Stimulated activated CD4-positive, alpha-beta T cell treated with anti-CD3 and anti-CD28 coated beads, Interleukin-15, amount 100 ng/mL, for 1 hour (primary cell): Measurements from ENCODE around the gene TSC22D3.
"Not testable (repeated sequence)": the region's sequence is repeated elsewhere in the genome, so short reads cannot be mapped to it uniquely, and the experiment has no call there.

ENCODE experiments used
- DNase-seq, 2 donors: peaks; one replicate each; pipeline ENCODE4 v3.0.0-alpha.2; 2020; ENCODE audit warnings: low read depth in 1 of 2, low spot score in 1 of 2

The TSC22D3 gene

GRCh38 chrX:107712231-107713202 is 63.1 kb downstream of the TSC22D3 start:
- no peak for DNase-seq

DNA sequence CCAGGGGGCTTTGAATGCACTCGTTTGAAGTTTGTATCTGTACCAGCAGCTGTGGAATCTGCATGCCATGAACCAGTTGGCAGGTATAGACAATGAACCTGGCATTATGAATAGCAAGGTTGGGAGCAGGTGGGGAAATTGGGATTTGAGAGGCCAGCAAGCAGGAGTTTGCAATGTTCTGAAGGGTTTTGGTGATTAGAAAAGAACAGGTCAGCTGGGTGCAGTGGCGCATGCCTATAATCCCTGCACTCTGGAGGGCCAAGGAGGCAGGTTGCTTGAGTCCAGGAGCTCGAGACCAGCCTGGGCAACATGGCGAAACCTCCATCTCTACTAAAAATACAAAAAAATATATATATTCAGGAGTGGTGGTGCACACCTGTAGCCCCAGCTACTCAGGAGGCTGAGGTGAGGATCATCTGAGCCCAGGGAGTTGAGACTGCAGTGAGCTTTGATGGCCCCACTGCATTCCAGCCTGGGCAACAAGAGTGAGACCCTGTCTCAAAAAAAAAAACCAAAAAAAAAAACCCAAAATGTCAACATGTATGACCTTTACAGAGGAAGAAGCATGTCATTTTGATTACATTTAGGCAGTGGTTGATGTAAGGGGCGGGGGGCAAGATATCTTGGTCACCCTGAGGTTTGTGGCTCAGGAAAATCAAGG is 63.9 kb downstream of the TSC22D3 start:
- no peak for DNase-seq

DNA sequence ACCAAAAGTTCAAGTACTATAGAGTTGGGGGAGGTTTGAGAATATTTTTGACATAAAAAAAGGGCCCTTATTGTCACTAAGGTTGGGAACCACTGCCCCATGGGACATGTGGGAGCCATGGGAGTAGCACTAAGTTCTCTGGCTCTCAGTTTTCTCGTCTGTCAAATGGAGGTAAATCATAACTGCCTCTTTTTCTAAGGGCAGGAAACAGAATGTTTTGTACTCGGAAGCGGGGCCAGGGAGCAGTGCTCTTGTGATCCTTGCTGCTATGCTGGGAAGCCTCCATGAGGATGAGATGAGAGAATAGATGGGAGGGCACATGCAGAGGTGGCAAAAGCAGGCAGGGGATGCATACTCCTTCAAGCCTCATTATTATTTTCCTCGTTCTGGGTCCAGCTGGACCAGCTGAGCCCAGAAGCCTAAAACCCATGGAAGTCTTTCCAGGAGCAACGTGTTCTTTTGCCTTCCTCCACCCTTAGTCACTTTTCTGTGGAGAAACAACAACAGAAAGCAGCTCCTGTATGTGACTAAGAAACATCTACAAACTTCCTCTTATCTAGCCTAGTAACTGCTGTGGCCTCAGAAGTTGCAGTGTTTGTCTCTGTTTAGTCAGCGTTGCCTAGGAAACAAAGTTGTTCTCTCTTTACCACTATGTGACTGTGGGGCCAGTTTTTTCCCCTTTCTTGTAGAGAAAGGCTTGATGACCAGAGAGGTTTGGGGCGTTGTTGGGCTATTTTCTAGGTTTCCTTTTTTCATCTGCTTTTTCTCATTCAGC is 64.8 kb downstream of the TSC22D3 start:
- DNase-seq: no peak

DNA sequence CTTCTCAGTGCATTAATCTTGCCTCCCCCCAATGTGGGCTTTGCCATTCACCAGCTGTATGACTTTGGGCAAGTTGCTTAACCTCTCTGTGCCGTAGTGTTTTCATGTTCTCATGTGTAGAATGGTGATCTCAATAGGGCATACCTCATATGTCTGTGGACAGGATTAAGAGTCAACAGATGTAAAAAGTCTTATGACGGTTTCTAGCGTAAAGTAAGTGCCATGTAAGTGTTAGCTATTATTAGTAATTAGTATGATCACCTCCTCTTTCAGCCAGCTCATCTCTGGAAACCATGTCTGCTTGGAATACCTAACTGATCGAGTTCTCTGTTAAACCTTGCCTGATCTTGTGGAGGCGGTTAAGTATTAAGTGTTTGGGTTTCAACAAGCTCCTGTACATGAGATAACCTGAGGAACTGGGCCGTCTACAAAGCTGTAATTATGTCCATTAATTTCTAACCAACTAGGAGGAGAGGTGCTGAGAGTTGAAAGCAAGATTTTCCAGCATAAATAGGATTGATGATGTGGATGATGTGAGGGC is 66.3 kb downstream of the TSC22D3 start:
- DNase-seq: no peak

- DNase-seq: no peak
Observed at GRCh38 chrX:107708762-107709161, 66.8 kb downstream of the TSC22D3 start.

GRCh38 chrX:107707866-107708265 is 67.7 kb downstream of the TSC22D3 start:
- no peak for DNase-seq

DNA sequence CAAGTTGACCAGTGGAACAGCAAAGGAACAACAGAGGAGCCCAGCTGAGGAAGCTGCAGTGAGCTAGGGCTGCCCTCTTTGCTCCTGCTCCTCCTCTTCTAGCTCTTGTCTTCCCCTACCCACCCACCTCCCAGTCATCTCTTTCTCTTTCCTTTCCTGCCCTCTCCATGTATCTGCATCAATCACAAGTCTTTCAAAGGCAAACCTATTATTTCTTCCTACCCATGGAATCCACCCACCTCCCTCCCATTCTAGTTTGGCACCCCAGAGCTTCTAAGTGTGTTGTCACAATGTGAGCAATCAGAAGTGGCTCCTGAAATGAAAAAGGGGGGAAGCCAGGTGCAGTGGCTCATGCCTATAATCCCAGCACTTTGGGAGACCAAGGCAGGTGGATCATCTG is 69.3 kb downstream of the TSC22D3 start:
- DNase-seq: no peak

GRCh38 chrX:107704587-107704986 is 71.0 kb downstream of the TSC22D3 start:
- no peak for DNase-seq

- no peak for DNase-seq
Observed at GRCh38 chrX:107704181-107704580, 71.4 kb downstream of the TSC22D3 start.

DNA sequence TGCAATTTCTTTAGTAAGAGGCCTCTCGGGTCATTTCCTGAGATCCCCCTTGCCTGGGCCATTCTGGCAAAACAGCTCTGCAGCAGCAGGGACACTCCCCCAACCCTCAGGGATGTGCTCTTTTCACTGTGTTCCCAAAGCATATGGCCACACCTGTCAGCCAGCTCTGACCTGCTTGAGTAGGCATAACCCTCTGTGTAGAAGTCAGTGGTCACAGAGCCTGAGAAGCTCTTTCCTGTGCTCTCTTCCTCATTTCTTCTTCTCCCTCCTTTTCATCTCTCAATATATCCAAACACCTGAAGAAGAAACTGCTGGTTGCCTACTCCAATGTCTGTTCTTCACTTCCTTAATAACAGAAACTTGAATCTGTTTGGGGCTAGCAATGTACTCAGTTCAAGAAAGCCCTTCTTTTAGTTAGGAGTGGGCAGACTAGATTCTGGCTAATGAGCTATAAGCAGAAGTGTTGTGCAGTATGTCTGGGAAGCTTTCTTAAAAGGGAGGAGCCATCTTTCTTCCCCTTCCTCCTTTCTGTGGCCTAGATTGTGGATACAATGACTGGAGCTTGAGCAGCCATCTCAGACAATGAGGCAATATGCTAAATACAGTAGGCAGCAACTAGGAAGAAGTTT is 74.0 kb downstream of the TSC22D3 start:
- no peak for DNase-seq

GRCh38 chrX:107700790-107701189 is 74.8 kb downstream of the TSC22D3 start:
- no peak for DNase-seq

GRCh38 chrX:107700317-107700774 is 75.2 kb downstream of the TSC22D3 start:
- no peak for DNase-seq

- DNase-seq: no peak
Observed at GRCh38 chrX:107699616-107700015, 76.0 kb downstream of the TSC22D3 start.

GRCh38 chrX:107691024-107691448 is 84.6 kb downstream of the TSC22D3 start:
- DNase-seq: no peak

DNA sequence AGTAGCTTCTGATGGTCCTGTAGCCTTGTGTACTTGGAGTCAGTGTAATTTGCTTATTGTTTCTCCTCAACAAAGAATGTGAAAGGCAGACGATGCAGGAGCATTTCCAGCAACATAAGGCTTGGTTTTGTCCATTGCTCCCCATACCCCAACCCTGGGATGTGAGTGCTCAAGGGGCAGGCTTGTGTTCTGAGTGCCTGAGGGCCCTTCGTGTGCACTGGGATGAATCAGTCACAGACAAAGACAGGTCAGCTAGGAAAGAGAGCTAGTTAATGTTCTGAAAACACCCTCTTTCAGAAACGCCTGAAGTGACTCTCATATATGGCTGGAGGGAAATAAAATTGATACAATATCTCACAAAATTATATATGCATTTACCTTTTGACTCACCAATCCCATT is 88.1 kb downstream of the TSC22D3 start:
- no peak for DNase-seq

DNA sequence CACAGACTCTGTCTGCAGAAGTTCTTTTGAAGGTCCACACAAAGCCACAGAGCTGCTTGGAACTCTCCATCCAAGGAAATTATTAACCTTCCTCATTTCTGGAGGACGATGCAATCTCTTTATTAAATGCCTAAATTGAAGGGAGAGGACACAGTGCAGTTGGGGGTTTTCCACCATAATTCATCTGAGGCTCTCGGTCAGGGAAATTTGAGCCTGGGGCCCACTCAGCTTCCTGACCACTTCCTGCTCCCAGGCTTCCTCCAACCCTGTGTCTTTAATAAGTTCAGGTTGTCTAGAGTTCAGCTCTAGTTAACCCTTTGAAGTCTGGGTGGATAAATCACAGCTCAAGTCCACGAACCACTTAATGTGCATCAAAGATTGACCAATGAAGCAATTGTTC is 88.8 kb downstream of the TSC22D3 start:
- DNase-seq: no peak

DNA sequence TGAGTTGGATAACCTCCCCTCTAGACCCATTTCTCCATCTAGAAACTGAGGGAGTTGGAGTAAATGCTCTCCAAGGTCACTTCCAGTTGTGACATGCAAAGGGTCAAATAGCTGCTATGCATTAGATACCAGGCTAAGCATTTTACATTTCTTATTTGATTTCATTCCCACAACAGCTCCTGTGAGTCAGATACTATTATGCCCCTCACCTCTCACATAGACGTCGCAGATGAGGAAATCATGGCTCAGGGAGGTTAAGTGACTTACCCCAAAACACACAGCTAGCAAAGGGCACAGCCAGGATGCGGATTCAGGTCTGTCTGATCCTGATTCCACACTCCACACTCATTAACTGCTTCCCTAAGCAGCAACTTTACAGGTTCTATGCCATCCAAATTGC is 89.6 kb downstream of the TSC22D3 start:
- DNase-seq: no peak

DNA sequence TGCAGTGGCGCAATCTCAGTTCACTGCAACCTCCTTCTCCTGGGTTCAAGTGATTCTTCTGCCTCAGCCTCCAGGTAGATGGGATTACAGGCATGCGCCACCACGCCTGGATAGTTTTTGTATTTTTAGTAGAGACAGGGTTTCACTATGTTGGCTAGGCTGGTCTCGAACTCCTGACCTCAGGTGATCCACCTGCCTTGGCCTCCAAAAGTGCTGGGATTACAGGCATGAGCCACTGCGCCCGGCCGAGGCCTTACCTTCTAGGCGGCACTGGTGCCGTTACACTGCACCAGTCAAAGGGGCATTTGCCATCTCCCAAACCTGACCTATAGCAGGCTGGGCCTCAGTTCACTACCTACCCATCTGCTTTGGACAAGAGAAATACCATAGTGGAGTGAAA is 90.0 kb downstream of the TSC22D3 start:
- DNase-seq: not testable (repeated sequence)

DNA sequence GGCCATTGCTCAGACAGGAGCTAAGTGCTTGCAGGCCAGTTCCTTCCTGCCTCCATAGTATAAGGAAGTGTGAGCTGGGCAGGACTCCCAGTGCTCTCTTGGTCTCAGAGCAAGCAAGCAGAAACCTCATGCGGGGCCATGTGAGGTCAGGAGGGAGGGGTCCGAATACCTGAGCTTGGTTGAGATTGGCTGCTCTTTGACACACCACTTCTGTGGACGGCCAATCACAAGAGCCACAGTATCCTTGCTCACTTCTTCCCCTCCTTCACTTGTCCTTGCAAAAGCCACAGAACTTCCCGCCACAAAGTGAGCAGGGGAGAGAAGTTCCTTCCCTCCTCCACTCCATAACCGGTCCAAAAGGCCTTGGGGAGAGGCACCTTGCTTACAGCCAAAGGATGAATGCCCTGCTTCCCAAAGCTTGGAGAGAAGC is 90.6 kb downstream of the TSC22D3 start:
- no peak for DNase-seq

DNA sequence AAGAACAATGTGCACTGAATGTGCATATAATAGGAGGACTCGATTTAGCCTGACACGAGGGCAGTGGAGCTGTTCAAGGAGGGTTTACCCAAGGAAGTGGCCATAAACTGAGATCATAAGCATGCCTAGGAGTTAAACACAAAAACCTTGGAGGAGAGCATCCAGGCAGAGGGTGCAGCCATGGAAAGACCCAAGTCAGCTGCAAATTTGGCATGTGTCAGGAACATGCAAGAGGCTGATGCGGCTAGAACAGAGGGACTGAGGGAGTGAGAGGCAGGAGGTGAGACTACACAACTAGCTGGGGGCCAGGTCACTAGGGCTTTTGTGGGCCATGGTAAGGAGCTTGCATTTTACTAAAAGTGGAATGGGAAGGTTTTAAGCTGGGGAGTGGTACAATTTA is 91.7 kb downstream of the TSC22D3 start:
- DNase-seq: no peak
